OCI-LY3 (cell line): ENCODE measurements around the gene CNGA1.

Experiments
- EZH2phosphoT487 ChIP-seq: fragments of 200-600 bp; shearing (Covaris generic); IDR thresholded peaks from 2 replicates; pipeline ENCODE4 v1.6.1; 2018; ENCODE audit warnings: antibody characterized with exemption, mixed run types, low read depth
- TF ChIP-seq, protein P1 (sequence below): fragments of 200-600, 300-600 bp; sonication (generic); IDR thresholded peaks from 2 replicates; pipeline ENCODE4 v1.5.1; 2014; ENCODE audit warnings: antibody characterized with exemption, low read length, low read depth

DNA sequence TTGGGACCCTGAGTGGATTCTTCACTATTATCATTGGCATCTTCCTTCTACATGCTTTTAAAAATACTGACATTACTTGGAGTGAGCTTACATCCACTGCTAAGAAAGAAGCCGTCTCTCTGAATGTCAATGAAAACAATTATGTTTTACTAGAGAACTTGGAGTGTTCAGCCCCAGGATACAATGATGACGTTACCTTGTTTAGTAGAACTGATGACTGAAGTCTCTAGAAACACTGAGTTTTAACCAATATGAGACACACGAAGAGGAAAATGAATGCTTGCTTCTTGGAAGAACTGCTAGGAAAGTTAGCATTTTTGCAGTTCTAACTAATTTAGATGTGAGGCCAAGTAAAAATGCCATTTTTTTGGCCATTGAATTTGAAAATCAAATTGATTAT, 19.5 kb upstream of the CNGA1 start:
- TF ChIP-seq, protein P1, sequence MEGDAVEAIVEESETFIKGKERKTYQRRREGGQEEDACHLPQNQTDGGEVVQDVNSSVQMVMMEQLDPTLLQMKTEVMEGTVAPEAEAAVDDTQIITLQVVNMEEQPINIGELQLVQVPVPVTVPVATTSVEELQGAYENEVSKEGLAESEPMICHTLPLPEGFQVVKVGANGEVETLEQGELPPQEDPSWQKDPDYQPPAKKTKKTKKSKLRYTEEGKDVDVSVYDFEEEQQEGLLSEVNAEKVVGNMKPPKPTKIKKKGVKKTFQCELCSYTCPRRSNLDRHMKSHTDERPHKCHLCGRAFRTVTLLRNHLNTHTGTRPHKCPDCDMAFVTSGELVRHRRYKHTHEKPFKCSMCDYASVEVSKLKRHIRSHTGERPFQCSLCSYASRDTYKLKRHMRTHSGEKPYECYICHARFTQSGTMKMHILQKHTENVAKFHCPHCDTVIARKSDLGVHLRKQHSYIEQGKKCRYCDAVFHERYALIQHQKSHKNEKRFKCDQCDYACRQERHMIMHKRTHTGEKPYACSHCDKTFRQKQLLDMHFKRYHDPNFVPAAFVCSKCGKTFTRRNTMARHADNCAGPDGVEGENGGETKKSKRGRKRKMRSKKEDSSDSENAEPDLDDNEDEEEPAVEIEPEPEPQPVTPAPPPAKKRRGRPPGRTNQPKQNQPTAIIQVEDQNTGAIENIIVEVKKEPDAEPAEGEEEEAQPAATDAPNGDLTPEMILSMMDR = no peak
- TF ChIP-seq EZH2phosphoT487 = no peak
